ENCODE data around the gene SPACA4. TPM values are rescaled to one million over a fixed set of nuclear protein-coding genes. Genes with fewer than 3 reads are reported as not detected.
"Not testable (repeated sequence)": the region's sequence is repeated elsewhere in the genome, so short reads cannot be mapped to it uniquely, and the experiment has no call there.

The SPACA4 gene
- total RNA-seq, 1 experiment from 2014 or later, result not detected

GRCh38 chr19:48575931-48576622, 30.5 kb upstream of the SPACA4 start:
- TF ChIP-seq ZNF423 (CRISPR knock-in tag; IDR thresholded peaks at IDR 0.05) (no peak), TCF7 (CRISPR knock-in tag; IDR thresholded peaks at IDR 0.05; ENCODE audit: low read depth) (no peak), ETV6 (CRISPR knock-in tag; IDR thresholded peaks at IDR 0.05) (no peak), ZBTB43 (CRISPR knock-in tag; IDR thresholded peaks at IDR 0.05) (no peak), ATF3 (CRISPR knock-in tag; conservative IDR thresholded peaks at IDR 0.05) (no peak), EMX1 (CRISPR knock-in tag; IDR thresholded peaks at IDR 0.05) (no peak), JUN (CRISPR knock-in tag; IDR thresholded peaks at IDR 0.05) (no peak), AFF4 (CRISPR knock-in tag; IDR thresholded peaks at IDR 0.05; ENCODE audit: borderline replicate concordance) (no peak), ATF1 (CRISPR knock-in tag; IDR thresholded peaks at IDR 0.05) (no peak), TEAD4 (CRISPR knock-in tag; IDR thresholded peaks at IDR 0.05) (no peak)
- TF ChIP-seq, protein P1, sequence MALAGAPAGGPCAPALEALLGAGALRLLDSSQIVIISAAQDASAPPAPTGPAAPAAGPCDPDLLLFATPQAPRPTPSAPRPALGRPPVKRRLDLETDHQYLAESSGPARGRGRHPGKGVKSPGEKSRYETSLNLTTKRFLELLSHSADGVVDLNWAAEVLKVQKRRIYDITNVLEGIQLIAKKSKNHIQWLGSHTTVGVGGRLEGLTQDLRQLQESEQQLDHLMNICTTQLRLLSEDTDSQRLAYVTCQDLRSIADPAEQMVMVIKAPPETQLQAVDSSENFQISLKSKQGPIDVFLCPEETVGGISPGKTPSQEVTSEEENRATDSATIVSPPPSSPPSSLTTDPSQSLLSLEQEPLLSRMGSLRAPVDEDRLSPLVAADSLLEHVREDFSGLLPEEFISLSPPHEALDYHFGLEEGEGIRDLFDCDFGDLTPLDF (CRISPR knock-in tag; IDR thresholded peaks at IDR 0.05), result no peak
- TF ChIP-seq, protein P2, sequence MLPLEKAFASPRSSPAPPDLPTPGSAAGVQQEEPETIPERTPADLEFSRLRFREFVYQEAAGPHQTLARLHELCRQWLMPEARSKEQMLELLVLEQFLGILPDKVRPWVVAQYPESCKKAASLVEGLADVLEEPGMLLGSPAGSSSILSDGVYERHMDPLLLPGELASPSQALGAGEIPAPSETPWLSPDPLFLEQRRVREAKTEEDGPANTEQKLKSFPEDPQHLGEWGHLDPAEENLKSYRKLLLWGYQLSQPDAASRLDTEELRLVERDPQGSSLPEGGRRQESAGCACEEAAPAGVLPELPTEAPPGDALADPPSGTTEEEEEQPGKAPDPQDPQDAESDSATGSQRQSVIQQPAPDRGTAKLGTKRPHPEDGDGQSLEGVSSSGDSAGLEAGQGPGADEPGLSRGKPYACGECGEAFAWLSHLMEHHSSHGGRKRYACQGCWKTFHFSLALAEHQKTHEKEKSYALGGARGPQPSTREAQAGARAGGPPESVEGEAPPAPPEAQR (CRISPR knock-in tag; IDR thresholded peaks at IDR 0.05), result no peak
- TF ChIP-seq, protein P3, sequence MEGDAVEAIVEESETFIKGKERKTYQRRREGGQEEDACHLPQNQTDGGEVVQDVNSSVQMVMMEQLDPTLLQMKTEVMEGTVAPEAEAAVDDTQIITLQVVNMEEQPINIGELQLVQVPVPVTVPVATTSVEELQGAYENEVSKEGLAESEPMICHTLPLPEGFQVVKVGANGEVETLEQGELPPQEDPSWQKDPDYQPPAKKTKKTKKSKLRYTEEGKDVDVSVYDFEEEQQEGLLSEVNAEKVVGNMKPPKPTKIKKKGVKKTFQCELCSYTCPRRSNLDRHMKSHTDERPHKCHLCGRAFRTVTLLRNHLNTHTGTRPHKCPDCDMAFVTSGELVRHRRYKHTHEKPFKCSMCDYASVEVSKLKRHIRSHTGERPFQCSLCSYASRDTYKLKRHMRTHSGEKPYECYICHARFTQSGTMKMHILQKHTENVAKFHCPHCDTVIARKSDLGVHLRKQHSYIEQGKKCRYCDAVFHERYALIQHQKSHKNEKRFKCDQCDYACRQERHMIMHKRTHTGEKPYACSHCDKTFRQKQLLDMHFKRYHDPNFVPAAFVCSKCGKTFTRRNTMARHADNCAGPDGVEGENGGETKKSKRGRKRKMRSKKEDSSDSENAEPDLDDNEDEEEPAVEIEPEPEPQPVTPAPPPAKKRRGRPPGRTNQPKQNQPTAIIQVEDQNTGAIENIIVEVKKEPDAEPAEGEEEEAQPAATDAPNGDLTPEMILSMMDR (IDR thresholded peaks at IDR 0.05), result no peak
- DNase-seq (ENCODE audit: low spot score) (no peak), ATAC-seq (no peak)
- Mint-ChIP-seq H3K36me3 (no peaks in the 10 kb centered on the region), H3K9me3 (no peaks in the 10 kb centered on the region), H3K4me3 (no peak overlapping the region), H3K4me1 (peaks cover 9% of the 10 kb centered on the region), H3K27me3 (ENCODE audit: low read depth) (peaks cover 2% of the 10 kb centered on the region; the same call in 1 of the 2 replicates), H3K27ac (no peak overlapping the region)
- POLR2A ChIA-PET, result no interaction called here
- CTCF ChIA-PET, result interaction anchor here (0.7 kb wide), 1 partner anchor 222 kb away, joined by 3 read pairs; no protein-coding TSS in a partner anchor

DNA sequence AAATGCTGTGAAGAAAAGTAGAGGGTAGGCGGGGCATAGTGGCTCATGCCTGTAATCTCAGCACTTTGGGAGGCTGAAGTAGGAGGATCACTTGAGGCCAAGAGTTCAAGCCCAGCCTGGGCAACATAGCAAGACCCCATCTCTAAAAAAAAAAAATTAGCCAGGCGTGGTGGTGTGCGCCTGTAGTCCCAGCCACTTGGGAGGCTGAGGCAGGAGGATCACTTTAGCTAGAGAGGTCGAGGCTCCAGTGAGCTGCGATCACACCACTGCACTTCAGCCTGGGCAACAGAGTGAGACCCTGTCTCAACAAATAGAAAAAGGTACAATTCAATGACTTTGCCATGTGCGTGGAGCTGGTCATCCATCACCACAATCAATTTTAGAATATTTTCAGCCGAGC, 28.6 kb upstream of the SPACA4 start:
- H3K27me3 Mint-ChIP-seq (ENCODE audit: low read depth); H3K36me3 Mint-ChIP-seq; H3K9me3 Mint-ChIP-seq; POLR2A ChIA-PET; H3K4me3 Mint-ChIP-seq; H3K4me1 Mint-ChIP-seq; ATAC-seq; DNase-seq (ENCODE audit: low spot score); H3K27ac Mint-ChIP-seq: not testable (repeated sequence)
- CTCF ChIA-PET, result interaction anchor here (0.7 to 1.0 kb wide), 2 partner anchors 11 to 72 kb away, joined by 3 to 4 read pairs; no protein-coding TSS in a partner anchor
- peak; percentile 68; the same call in 1 of the 2 replicates for TF ChIP-seq ZNF121 (CRISPR knock-in tag; IDR thresholded peaks at IDR 0.05)
